Uterus (tissue), 2 donors: Measurements from ENCODE around the gene CFAP97D1.

ENCODE experiments used
- CTCF ChIP-seq, 4 experiments: fragments of 200-600 bp in 2 of 4; fragments of 450-650 bp in 2 of 4; sonication (generic) in 2 of 4; IDR thresholded peaks; one replicate each; pipeline ENCODE4 v1.5.1; 2016 to 2019; ENCODE audit warnings: antibody characterized with exemption in 4 of 4, mild to moderate bottlenecking in 2 of 4, moderate library complexity in 1 of 4
- POLR2A ChIP-seq, 2 donors: fragments of 450-650 bp; IDR thresholded peaks; one replicate each; pipeline ENCODE4 v1.6.1; 2016; ENCODE audit warnings: antibody characterized with exemption in 2 of 2, mild to moderate bottlenecking in 1 of 2, moderate library complexity in 1 of 2

GRCh38 chr17:43812396-43813265 is 32.4 kb downstream of the CFAP97D1 start:
- TF ChIP-seq POLR2A (IDR thresholded peaks at IDR 0.05) (no peak), CTCF (IDR thresholded peaks at IDR 0.05) (no peak)
